Measurements from ENCODE around the gene TRIM17. TPM values are rescaled to one million over a fixed set of nuclear protein-coding genes. Genes with fewer than 3 reads are reported as not detected.

The TRIM17 gene
- total and polyA plus RNA-seq, 9 of the 15 experiments (the other 6 are each of a cell fraction or from before 2014, with no cell fraction given), result not detected

GRCh38 chr1:228463559-228464455 is 47.1 kb upstream of the TRIM17 start (continued):
- TF ChIP-seq REST (IDR thresholded peaks at IDR 0.05; ENCODE audit: borderline replicate concordance) (peak; percentile 75), REST (CRISPR knock-in tag; IDR thresholded peaks at IDR 0.05; ENCODE audit: low read depth) (no peak; the same call in 1 of the 2 replicates), ATF7 (IDR thresholded peaks at IDR 0.05) (peak; percentile 93), ZNF561 (CRISPR knock-in tag; conservative IDR thresholded peaks at IDR 0.05) (no peak), NEUROD1 (IDR thresholded peaks at IDR 0.05; ENCODE audit: borderline replicate concordance, low read depth, low read length, partially characterized antibody) (peak; percentile 72), MAFF (IDR thresholded peaks at IDR 0.05; ENCODE audit: low read length) (peak; percentile 1; the same call in 1 of the 2 replicates), EP300 (IDR thresholded peaks at IDR 0.05; ENCODE audit: low read length) (peak; percentile 73), ZHX1 (conservative IDR thresholded peaks at IDR 0.05; ENCODE audit: low read length) (peak; percentile 47; the same call in 1 of the 2 replicates), GATA2 (CRISPR knock-in tag; IDR thresholded peaks at IDR 0.05) (peak; percentile 78; the same call in 1 of the 2 replicates), RCOR1 (IDR thresholded peaks at IDR 0.05; ENCODE audit: borderline replicate concordance in 1 of 2, low read depth in 2 of 2, low read length in 2 of 2) (peak in 1 of 2 experiments; percentile 96; a peak in 2 of 4 replicates), ZBTB1 (CRISPR knock-in tag; IDR thresholded peaks at IDR 0.05; ENCODE audit: borderline replicate concordance, low read depth) (0 out of 2 replicates have a peak, but pooled peaks have one; percentile 30), NR2C1 (IDR thresholded peaks at IDR 0.05) (peak; percentile 93), NR2C1 (tag; IDR thresholded peaks at IDR 0.05) (peak; percentile 95), RAD21 (CRISPR knock-in tag; conservative IDR thresholded peaks at IDR 0.05 in 1 of 2, IDR thresholded peaks at IDR 0.05 in 1 of 2) (peak; percentile 34 to 61), ESRRA (IDR thresholded peaks at IDR 0.05; ENCODE audit: borderline replicate concordance, low read depth) (peak; percentile 93), KLF1 (tag; IDR thresholded peaks at IDR 0.05) (peak; percentile 99), BRD9 (IDR thresholded peaks at IDR 0.05; ENCODE audit: low read depth, partially characterized antibody) (peak; percentile 43)

Measured in K562 (cell line).